Osteocyte (in vitro differentiated cells): ENCODE measurements around the gene RANBP3. TPM values are rescaled to one million over a fixed set of nuclear protein-coding genes. Genes with fewer than 3 reads are reported as not detected.
A peak's percentile ranks its signal among the peaks of the same experiment; 100 is the strongest.
"Not testable (repeated sequence)": the region's sequence is repeated elsewhere in the genome, so short reads cannot be mapped to it uniquely, and the experiment has no call there.

Source experiments
- DNase-seq: peaks from one replicate; pipeline ENCODE4 v3.0.0; 2021; ENCODE audit warnings: mixed read lengths; ENCODE audit not compliant: unreplicated experiment; ENCODE audit errors: extremely low spot score
- H3K27ac Mint-ChIP-seq: one replicate; pipeline ENCODE4 v1.8.0; 2021; ENCODE audit warnings: mild to moderate bottlenecking, mixed read lengths; ENCODE audit not compliant: unreplicated experiment
- H3K27me3 Mint-ChIP-seq: one replicate; pipeline ENCODE4 v1.8.0; 2021; ENCODE audit warnings: mixed read lengths; ENCODE audit not compliant: unreplicated experiment
- H3K36me3 Mint-ChIP-seq: one replicate; pipeline ENCODE4 v1.8.0; 2021; ENCODE audit warnings: mixed read lengths; ENCODE audit not compliant: unreplicated experiment
- H3K4me1 Mint-ChIP-seq: one replicate; pipeline ENCODE4 v1.8.0; 2021; ENCODE audit warnings: mixed read lengths; ENCODE audit not compliant: unreplicated experiment
- H3K4me3 Mint-ChIP-seq: one replicate; pipeline ENCODE4 v1.8.0; 2021; ENCODE audit warnings: mild to moderate bottlenecking, moderate library complexity, mixed read lengths; ENCODE audit not compliant: unreplicated experiment
- H3K9me3 Mint-ChIP-seq: one replicate; pipeline ENCODE4 v1.8.0; 2021; ENCODE audit warnings: mixed read lengths; ENCODE audit not compliant: unreplicated experiment
- total RNA-seq: library from RNA; stranded (reverse); gene quantifications from 2 replicates; pipeline ENCODE4 v1.2.1, GENCODE V29; 2021
- TF ChIP-seq, protein P1 (sequence below): fragments of 200-600 bp; sonication (generic); IDR thresholded peaks from 2 replicates; pipeline ENCODE4 v1.5.0; 2021; ENCODE audit warnings: antibody characterized with exemption, mild to moderate bottlenecking, moderate library complexity

Gene RANBP3
- total RNA-seq, 1 donor from 2014 or later = 74.9 TPM

DNA sequence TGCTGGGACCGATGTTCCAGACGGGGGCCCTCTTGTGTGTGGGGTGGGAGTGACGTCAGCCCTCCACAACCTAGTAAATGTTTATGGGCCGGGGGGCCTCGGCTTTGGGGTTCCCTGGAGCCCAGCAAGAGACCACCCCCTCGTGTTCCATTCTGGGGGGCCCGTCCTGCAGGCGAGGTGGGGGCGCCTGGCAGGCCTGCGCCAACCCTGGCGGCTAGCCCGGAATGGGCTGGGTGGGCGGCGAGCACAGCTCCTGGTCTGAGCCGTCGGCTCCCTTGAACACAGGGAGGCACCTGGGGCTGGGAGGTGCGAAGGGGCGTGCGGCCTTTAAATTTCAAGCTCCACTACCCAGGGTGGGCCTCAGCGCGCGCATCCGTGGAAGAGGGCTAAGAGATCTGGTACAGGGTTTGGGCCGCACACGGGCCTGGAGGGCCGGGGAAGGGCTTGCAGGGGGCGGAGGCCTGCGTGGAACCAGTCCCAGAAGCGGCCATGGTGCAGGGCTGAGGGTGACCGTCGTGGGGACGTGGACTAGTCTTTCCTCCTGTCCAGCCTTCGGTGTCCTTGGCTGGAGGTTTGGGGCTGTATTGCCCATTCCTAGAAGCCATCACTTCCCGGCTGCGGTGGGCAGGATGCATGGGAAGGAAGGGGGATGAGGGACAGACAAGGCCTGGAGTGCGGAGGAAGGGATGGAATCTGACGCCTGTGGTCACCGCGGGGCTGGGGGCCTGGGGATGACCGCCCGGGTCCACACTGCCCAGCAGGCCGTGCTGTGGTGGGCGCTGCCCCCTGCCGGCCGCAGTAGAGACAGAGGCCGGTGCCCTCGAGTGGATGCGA, 85.8 kb downstream of the RANBP3 start:
- TF ChIP-seq, protein P1, sequence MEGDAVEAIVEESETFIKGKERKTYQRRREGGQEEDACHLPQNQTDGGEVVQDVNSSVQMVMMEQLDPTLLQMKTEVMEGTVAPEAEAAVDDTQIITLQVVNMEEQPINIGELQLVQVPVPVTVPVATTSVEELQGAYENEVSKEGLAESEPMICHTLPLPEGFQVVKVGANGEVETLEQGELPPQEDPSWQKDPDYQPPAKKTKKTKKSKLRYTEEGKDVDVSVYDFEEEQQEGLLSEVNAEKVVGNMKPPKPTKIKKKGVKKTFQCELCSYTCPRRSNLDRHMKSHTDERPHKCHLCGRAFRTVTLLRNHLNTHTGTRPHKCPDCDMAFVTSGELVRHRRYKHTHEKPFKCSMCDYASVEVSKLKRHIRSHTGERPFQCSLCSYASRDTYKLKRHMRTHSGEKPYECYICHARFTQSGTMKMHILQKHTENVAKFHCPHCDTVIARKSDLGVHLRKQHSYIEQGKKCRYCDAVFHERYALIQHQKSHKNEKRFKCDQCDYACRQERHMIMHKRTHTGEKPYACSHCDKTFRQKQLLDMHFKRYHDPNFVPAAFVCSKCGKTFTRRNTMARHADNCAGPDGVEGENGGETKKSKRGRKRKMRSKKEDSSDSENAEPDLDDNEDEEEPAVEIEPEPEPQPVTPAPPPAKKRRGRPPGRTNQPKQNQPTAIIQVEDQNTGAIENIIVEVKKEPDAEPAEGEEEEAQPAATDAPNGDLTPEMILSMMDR = peak; percentile 72
- Mint-ChIP-seq H3K9me3 (no peaks in the 10 kb centered on the region), H3K4me3 (no peak overlapping the region), H3K4me1 (no peaks in the 10 kb centered on the region), H3K27ac (no peak overlapping the region), H3K27me3 (no peaks in the 10 kb centered on the region), H3K36me3 (peaks cover 2% of the 10 kb centered on the region)
- DNase-seq = no peak

DNA sequence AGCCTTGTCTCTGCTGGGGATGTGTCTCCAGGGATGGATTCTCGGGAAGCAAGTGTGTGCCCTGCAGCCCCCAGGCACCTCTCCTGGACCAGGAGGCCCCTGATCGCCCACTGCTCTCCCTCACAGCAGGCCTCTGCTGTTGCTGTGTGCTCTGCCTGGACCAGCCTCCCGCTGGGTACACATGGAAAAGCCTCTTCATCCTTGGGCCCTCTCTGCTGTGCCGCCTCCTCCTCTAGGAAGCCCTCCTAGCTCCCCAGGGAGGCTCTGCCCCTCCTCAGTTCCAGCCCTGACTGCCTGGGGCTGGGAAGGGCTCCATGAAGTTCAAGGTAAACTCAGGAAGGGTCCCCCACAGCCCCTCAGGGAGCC, 86.4 kb downstream of the RANBP3 start:
- Mint-ChIP-seq H3K4me1 (no peaks in the 10 kb centered on the region), H3K27me3 (no peaks in the 10 kb centered on the region), H3K36me3 (peaks cover 2% of the 10 kb centered on the region), H3K27ac (no peak overlapping the region), H3K4me3 (no peak overlapping the region), H3K9me3 (no peaks in the 10 kb centered on the region)
- TF ChIP-seq, protein P1 = no peak
- no peak for DNase-seq

DNA sequence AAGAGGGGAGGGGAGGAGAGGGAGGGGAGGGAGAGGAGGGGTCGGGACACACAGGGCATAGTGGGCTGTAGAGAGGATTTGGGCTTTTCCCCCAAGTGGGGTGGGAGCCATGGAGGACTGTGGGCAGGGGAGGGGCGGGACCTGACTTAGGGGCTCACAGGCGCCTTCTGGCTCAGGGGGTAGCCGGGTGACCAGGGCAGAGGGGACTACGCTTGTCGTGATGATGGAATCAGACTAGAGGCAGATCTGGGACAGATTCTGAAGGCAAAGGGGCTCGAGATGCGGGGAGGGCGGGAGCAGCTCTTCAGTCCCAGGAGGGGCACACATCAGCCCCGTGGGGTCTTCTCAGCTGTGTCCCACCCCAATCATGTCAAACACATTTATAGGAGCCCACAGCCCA, 87.8 kb downstream of the RANBP3 start:
- H3K36me3 Mint-ChIP-seq = no peaks in the 10 kb centered on the region
- H3K27me3 Mint-ChIP-seq = no peaks in the 10 kb centered on the region
- H3K4me1 Mint-ChIP-seq = no peaks in the 10 kb centered on the region
- no peak overlapping the region for H3K4me3 Mint-ChIP-seq
- H3K27ac Mint-ChIP-seq = no peak overlapping the region
- H3K9me3 Mint-ChIP-seq = no peaks in the 10 kb centered on the region
- no peak for DNase-seq
- TF ChIP-seq, protein P1 = no peak

DNA sequence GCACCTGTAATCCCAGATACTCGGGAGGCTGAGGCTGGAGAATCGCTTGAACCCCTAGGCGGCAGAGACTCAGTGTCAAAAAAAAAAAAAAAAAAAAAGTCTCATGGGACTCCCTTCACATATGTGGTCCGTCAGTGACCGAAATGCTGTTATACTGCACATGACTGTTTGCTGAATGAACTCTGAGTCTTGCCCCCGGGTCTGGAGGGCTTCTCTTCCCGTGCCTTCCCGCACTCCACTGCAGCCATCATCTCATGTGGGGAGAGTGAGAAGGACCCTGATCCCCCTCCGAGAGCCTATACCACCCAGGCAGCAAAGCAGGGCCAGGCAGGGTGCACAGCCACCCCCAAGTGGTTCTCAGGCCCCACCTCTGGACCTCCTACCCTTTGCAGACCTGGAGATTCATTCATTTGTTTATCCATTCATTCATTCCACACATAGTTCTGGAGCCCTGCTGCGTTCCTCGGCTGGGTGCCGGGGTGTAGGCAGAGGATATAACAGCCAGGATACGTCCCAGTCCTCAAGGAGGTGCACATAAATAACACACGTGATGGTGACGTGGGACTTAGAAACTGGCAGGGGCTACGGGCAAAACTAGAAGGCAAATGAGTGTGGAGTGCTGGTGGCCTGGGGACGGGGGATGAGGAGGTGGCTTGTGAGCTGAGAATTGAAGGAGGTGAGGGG, 88.5 kb downstream of the RANBP3 start:
- Mint-ChIP-seq H3K4me1 (no peaks in the 10 kb centered on the region), H3K36me3 (no peaks in the 10 kb centered on the region), H3K27me3 (no peaks in the 10 kb centered on the region), H3K27ac (no peak overlapping the region), H3K4me3 (no peak overlapping the region), H3K9me3 (no peaks in the 10 kb centered on the region)
- TF ChIP-seq, protein P1 = no peak
- no peak for DNase-seq

DNA sequence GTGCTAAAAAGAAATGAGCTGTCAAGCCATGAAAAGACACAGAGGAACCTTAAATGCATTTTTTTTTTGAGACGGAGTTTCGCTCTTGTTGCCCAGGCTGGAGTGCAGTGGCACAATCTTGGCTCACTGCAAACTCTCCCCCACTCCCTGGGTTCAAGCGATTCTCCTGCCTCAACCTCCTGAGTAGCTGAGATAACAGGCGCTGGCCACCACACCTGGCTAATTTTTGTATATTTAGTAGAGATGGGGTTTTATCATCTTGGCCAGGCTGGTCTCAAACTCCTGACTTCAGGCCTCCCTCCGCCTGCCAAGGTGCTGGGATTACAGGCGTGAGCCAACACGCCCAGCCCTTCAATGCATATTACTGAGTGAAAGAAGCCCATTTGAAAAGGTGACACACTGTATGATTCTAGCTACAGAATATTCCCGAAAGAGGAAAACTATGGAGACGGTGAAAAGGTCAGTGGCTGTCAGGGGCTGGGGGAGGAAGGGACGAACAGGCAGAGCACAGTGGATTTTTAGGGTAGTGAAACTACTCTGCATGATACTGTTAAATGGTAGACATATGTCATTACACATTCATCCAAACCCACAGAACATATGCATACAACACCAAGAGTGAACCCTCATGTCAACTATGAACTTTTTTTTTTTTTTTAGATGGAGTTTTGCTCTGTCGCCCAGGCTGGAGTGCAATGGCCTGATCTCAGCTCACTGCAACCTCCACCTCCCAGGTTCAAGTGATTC, 93.7 kb downstream of the RANBP3 start:
- not testable (repeated sequence) for H3K9me3 Mint-ChIP-seq, DNase-seq, H3K36me3 Mint-ChIP-seq, H3K27me3 Mint-ChIP-seq, H3K4me3 Mint-ChIP-seq, H3K27ac Mint-ChIP-seq
- H3K4me1 Mint-ChIP-seq = peaks cover 12% of the 10 kb centered on the region

DNA sequence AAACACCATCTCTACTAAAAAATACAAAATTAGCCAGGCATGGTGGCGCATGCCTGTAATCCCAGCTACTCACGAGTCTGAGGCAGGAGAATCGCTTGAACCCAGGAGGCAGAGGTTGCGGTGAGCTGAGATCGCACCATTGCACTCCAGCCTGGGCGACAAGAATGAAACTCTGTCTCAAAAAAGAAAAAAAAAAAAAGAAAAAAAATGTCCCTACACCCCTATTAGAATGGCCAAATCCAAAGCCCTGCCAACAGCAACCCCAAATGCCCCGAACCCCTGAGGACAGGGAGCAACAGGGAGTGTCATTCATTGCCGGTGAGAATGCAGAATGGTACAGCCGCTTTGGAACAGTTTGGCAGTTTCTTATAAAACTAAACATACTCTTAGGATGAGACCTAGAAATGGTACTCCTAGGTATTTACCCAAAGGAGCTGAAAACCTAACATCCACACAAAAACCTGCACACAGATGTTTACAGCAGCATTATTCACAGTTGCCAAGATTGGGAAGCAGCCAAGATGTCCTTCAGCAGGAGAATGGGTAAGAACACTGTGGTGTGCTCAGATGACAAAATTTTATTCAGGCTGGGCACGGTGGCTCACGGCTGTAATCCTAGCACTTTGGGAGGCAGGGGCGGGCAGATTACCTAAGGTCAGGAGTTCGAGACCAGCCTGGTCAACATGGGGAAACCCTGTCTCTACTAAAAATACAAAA, 94.6 kb downstream of the RANBP3 start:
- not testable (repeated sequence) for H3K36me3 Mint-ChIP-seq, H3K9me3 Mint-ChIP-seq, H3K27me3 Mint-ChIP-seq, DNase-seq, H3K4me3 Mint-ChIP-seq, H3K27ac Mint-ChIP-seq
- peaks cover 12% of the 10 kb centered on the region for H3K4me1 Mint-ChIP-seq
